Erythroblast (primary cell): ENCODE data around the gene CMSS1.

Source experiments
- GATA1 ChIP-seq: IDR thresholded peaks from 2 replicates; pipeline ENCODE4 v1.6.1; 2011; ENCODE audit warnings: low read depth, mild to moderate bottlenecking, control low read depth, low read length, moderate library complexity
- POLR2A ChIP-seq: IDR thresholded peaks from 2 replicates; pipeline ENCODE4 v1.6.1; 2011; ENCODE audit warnings: mild to moderate bottlenecking, low read length

DNA sequence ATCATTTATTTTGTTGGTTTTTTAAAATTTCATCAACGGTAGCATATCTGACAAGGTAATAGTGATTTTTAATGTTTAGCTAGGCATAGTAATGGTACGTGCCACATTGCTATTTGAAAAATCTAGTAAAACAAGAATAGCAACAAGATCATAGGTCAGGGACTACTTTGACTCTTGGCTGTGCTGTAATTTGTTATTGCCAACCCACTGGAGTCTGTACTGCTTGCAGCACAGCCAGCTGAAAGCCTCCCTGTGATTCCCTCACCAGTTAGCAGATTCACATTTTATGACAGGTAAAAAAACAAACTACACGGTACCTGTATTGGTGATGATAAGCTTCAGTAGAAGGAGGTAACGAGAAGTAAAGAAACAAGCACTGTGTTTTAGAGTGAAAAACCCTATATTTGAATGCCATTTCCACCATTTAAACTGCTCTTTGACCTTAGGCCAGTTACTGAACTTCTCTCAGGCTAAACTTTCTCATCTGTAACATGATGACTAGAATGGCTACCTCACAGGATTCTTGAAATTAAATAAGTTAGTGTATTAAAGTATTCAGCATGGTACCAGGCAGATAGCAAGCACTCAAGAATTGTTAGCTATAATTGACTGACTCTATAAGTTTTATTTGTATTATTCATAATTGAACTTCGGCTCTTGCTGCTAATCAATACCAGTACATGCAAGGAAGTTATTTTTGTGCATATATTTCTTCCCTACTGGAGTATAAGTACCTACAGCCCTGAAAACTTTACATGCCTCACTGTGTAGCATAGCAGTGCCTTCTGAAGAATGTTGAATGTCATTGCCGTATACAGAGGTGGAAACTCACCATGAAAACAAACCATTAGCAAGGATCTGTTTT is 280.5 kb downstream of the CMSS1 start:
- TF ChIP-seq POLR2A (no peak), GATA1 (no peak)
